Fibroblast of the aortic adventitia (primary cell): ENCODE results near the gene WNT11. TPM values are rescaled to one million over a fixed set of nuclear protein-coding genes. Genes with fewer than 3 reads are reported as not detected.
A peak's percentile ranks its signal among the peaks of the same experiment; 100 is the strongest.

Source experiments
- DNase-seq: peaks from one replicate; pipeline ENCODE4 v3.0.0-alpha.2; 2010; ENCODE audit warnings: low read depth
- H3K4me3 ChIP-seq: 2 replicates; pipeline ENCODE4 v1.5.1; 2011; ENCODE audit warnings: low read depth, mild to moderate bottlenecking, control low read depth, low read length, moderate library complexity
- CTCF ChIP-seq: IDR thresholded peaks from 2 replicates; pipeline ENCODE4 v1.5.1; 2011; ENCODE audit warnings: mild to moderate bottlenecking, low read length, control low read depth, inconsistent platforms; ENCODE audit not compliant: insufficient read depth
- total RNA-seq: library from RNA; depleted of rRNA; stranded (reverse); fragments of >200 nt; gene quantifications from 2 replicates; pipeline ENCODE4 v1.2.3, GENCODE V29; 2012; ENCODE audit warnings: low replicate concordance

WNT11 gene
- total RNA-seq, 1 donor: 1.2 TPM

- peak overlapping the region; percentile 57 for H3K4me3 ChIP-seq
- TF ChIP-seq CTCF: peak; percentile 73
- peak; percentile 24 for DNase-seq
Measured at GRCh38 chr11:76208438-76209374, 2.4 kb upstream of the WNT11 start.

DNA sequence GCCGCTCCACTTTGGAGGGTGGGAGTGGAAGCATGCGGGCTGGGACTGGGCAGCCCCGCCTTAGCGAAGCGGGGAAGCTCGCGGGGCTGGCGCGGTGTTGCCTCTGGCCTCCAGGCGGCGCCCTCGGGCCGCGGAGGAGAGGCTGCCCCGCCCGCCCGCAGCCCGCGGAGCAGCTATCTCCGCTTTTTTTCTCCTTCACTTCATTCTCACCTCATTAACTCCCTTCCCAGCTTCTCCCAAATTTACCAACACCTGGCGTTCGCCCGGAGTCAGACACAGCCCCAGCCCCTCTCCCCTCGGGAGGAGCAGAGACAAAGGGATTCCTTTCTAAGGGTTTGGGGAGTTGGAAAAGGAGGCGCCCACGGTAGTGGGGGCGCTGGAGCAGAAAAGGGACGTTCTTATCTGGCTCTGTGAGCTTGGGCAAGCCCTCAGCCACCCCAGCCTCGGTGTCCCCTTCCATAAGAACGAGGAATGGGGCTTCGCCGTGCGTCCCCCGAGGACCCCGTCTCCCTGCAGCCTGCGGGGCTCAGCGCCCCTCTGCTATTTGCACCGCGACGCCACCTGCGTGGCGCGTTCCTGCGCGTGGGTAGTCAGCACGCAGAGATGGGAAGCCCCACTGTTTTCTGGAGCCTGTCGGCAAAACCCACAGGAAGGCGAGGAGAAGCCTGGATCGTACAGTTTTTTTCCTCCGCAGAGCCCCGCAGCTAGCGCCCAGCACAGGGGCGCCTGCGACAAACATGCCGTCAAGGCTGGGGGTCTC lies 1.5 kb upstream of the WNT11 start:
- peak overlapping the region; percentile 58 for H3K4me3 ChIP-seq
- TF ChIP-seq CTCF: peak; percentile 72
- peak; percentile 69 for DNase-seq

GRCh38 chr11:76206077-76206326 lies 300 bp downstream of the WNT11 start:
- H3K4me3 ChIP-seq: peak overlapping the region; percentile 52
- no peak for DNase-seq
- no peak for TF ChIP-seq CTCF

GRCh38 chr11:76205252-76206076 lies 838 bp downstream of the WNT11 start:
- no peak for DNase-seq
- no peak overlapping the region for H3K4me3 ChIP-seq
- no peak for TF ChIP-seq CTCF

- no peak for TF ChIP-seq CTCF
- no peak overlapping the region for H3K4me3 ChIP-seq
- DNase-seq: no peak
Measured at GRCh38 chr11:76203937-76204336, 2.4 kb downstream of the WNT11 start.

GRCh38 chr11:76203131-76203925 lies 3.0 kb downstream of the WNT11 start:
- no peak overlapping the region for H3K4me3 ChIP-seq
- TF ChIP-seq CTCF: no peak
- no peak for DNase-seq
